GM23248 (cell line): ENCODE data around the gene TMEM184C.

Experiments
- EZH2 ChIP-seq: fragments of 200-600 bp; sonication (generic); IDR thresholded peaks from 2 replicates; pipeline ENCODE4 v1.6.1; 2018; ENCODE audit warnings: antibody characterized with exemption, mild to moderate bottlenecking; ENCODE audit not compliant: insufficient read depth, poor library complexity, severe bottlenecking
- EZH2phosphoT487 ChIP-seq: fragments of 200-600 bp; sonication (generic); IDR thresholded peaks from 2 replicates; pipeline ENCODE4 v1.6.1; 2018; ENCODE audit warnings: antibody characterized with exemption, moderate library complexity, mild to moderate bottlenecking, low read depth; ENCODE audit not compliant: insufficient read depth

- TF ChIP-seq EZH2 (no peak), EZH2phosphoT487 (no peak)
These were observed 38.4 kb downstream of the TMEM184C start for GRCh38 chr4:147655639-147656038.
